SK-N-SH (cell line): ENCODE data around the gene DPF1. TPM values are rescaled to one million over a fixed set of nuclear protein-coding genes. Genes with fewer than 3 reads are reported as not detected.

ENCODE experiments used
- CTCF ChIA-PET: fragments of 300-600, 350-600 bp; formaldehyde crosslinking; extraction: SDS; loops from one replicate; lab custom pipeline; 2021; lab: Yijun Ruan, JAX
- POLR2A ChIA-PET: fragments of 350-600 bp; sonication (Branson Sonifier 250); formaldehyde crosslinking; extraction: SDS; loops from one replicate; lab custom pipeline; 2020; ENCODE audit warnings: antibody characterized with exemption, inconsistent platforms; lab: Yijun Ruan, JAX
- DNase-seq: peaks from one replicate; pipeline ENCODE4 v3.0.0; 2012
- H2AFZ ChIP-seq: fragments of 200-600 bp; sonication (generic); 2 replicates; pipeline ENCODE4 v1.8.1; 2016; ENCODE audit warnings: antibody characterized with exemption, mild to moderate bottlenecking, low read depth
- H3F3A ChIP-seq: fragments of 200-600 bp; sonication (generic); replicated peaks from 2 replicates; pipeline ENCODE3; 2016; ENCODE audit warnings: antibody characterized with exemption, mild to moderate bottlenecking; ENCODE audit not compliant: insufficient read depth
- H3K27ac ChIP-seq, 2 experiments: fragments of 200-500 bp in 1 of 2; fragments of 200-600 bp in 1 of 2; sonication (Bioruptor generic) in 1 of 2; sonication (generic), shearing (Covaris generic) in 1 of 2; 2 replicates each; pipeline versions ENCODE4 v1.5.1 to v1.6.1; 2014 to 2016; ENCODE audit warnings: low read depth in 2 of 2, inconsistent platforms in 1 of 2, low read length in 1 of 2, mild to moderate bottlenecking in 1 of 2, mixed read lengths in 1 of 2
- H3K27me3 ChIP-seq: fragments of 200-600 bp; sonication (generic), shearing (Covaris generic); 2 replicates; pipeline ENCODE4 v1.6.1; 2016; ENCODE audit warnings: mixed run types; ENCODE audit not compliant: insufficient read depth
- H3K36me3 ChIP-seq, 2 experiments: fragments of 200-500 bp in 1 of 2; fragments of 200-600 bp in 1 of 2; sonication (Bioruptor generic) in 1 of 2; sonication (generic) in 1 of 2; replicated peaks in 1 of 2; 2 replicates each; pipeline versions ENCODE3 to v1.5.1; 2014 to 2016; ENCODE audit warnings: low read length in 1 of 2, mild to moderate bottlenecking in 1 of 2; ENCODE audit not compliant: insufficient read depth in 2 of 2, control insufficient read depth in 1 of 2
- H3K4me1 ChIP-seq, 2 experiments: fragments of 200-500 bp in 1 of 2; fragments of 200-600 bp in 1 of 2; sonication (Bioruptor generic) in 1 of 2; sonication (generic), shearing (Covaris generic) in 1 of 2; 2 replicates each; pipeline versions ENCODE4 v1.5.1 to v1.6.1; 2014 to 2016; ENCODE audit warnings: low read depth in 1 of 2, low read length in 1 of 2, mixed run types in 1 of 2; ENCODE audit not compliant: insufficient read depth in 2 of 2, control insufficient read depth in 1 of 2
- H3K4me2 ChIP-seq: fragments of 200-600 bp; sonication (generic), shearing (Covaris generic); 2 replicates; pipeline ENCODE4 v1.6.1; 2017; ENCODE audit warnings: mixed run types
- H3K4me3 ChIP-seq, 2 experiments: fragments of 200-500 bp in 1 of 2; fragments of 200-600 bp in 1 of 2; sonication (Bioruptor generic) in 1 of 2; sonication (generic), shearing (Covaris generic) in 1 of 2; 2 replicates each; pipeline versions ENCODE4 v1.5.1 to v1.8.1; 2014 to 2016; ENCODE audit warnings: low read depth in 2 of 2, inconsistent platforms in 1 of 2, low read length in 1 of 2, mild to moderate bottlenecking in 1 of 2, mixed read lengths in 1 of 2, moderate library complexity in 1 of 2
- H3K79me2 ChIP-seq: fragments of 200-600 bp; sonication (generic); 2 replicates; pipeline ENCODE4 v1.8.1; 2017; ENCODE audit warnings: mild to moderate bottlenecking; ENCODE audit not compliant: insufficient read depth
- H3K9ac ChIP-seq: fragments of 200-600 bp; sonication (generic); 2 replicates; pipeline ENCODE4 v1.6.1; 2017; ENCODE audit warnings: mixed run types
- H3K9me2 ChIP-seq: fragments of 200-600 bp; sonication (generic); 2 replicates; pipeline ENCODE4 v1.6.1; 2017; ENCODE audit warnings: mixed run types
- H3K9me3 ChIP-seq: fragments of 200-600 bp; sonication (generic); 2 replicates; pipeline ENCODE4 v1.6.1; 2017; ENCODE audit warnings: mixed run types, mild to moderate bottlenecking, moderate library complexity
- H4K20me1 ChIP-seq: fragments of 200-600 bp; sonication (generic); 2 replicates; pipeline ENCODE4 v1.6.1; 2017; ENCODE audit warnings: mild to moderate bottlenecking, mixed run types; ENCODE audit not compliant: insufficient read depth
- CHD2 ChIP-seq: fragments of 150-350 bp; IDR thresholded peaks from 2 replicates; pipeline ENCODE4 v1.6.1; 2018; ENCODE audit warnings: low read length; ENCODE audit not compliant: partially characterized antibody
- EP300 ChIP-seq, 2 experiments: IDR thresholded peaks; 2 replicates each; pipeline versions ENCODE4 v1.4.0 to v1.6.1; 2012; ENCODE audit warnings: borderline replicate concordance in 1 of 2, low read depth in 1 of 2, low read length in 1 of 2
- FOXJ3 ChIP-seq: sonication (generic); formaldehyde crosslinking; IDR thresholded peaks from 2 replicates; pipeline ENCODE4 v1.5.1; 2020; ENCODE audit warnings: mild to moderate bottlenecking, missing genetic modification reagents
- GABPA ChIP-seq: IDR thresholded peaks from 2 replicates; pipeline ENCODE4 v1.4.0; 2012; ENCODE audit warnings: low read depth, mild to moderate bottlenecking
- JUND ChIP-seq: IDR thresholded peaks from 2 replicates; pipeline ENCODE4 v1.4.0; 2012
- MEF2A ChIP-seq: IDR thresholded peaks from 2 replicates; pipeline ENCODE4 v1.4.0; 2012; ENCODE audit warnings: low read depth, borderline replicate concordance
- NRF1 ChIP-seq: IDR thresholded peaks from 2 replicates; pipeline ENCODE4 v1.6.1; 2012; ENCODE audit warnings: low read depth, mild to moderate bottlenecking, low read length
- RAD21 ChIP-seq: IDR thresholded peaks from 2 replicates; pipeline ENCODE4 v1.6.1; 2012; ENCODE audit warnings: mild to moderate bottlenecking, low read length
- RFX5 ChIP-seq: IDR thresholded peaks from 2 replicates; pipeline ENCODE4 v1.6.1; 2012; ENCODE audit warnings: mild to moderate bottlenecking, improper control_type of control experiment, low read length
- RXRA ChIP-seq: IDR thresholded peaks from 2 replicates; pipeline ENCODE4 v1.4.0; 2012; ENCODE audit warnings: low read depth, mild to moderate bottlenecking, borderline replicate concordance
- TCF12 ChIP-seq: IDR thresholded peaks from 2 replicates; pipeline ENCODE4 v1.4.0; 2012
- TEAD4 ChIP-seq: IDR thresholded peaks from 2 replicates; pipeline ENCODE4 v1.4.0; 2012; ENCODE audit warnings: mild to moderate bottlenecking, borderline replicate concordance; ENCODE audit not compliant: insufficient read depth
- WGBS: methylation state at CpG from one replicate; pipeline ENCODE4 v1.1.6; 2017; ENCODE audit warnings: low lambda C conversion rate; 5-methylcytosine and 5-hydroxymethylcytosine counted together
- polyA plus RNA-seq, 3 experiments: library from polyadenylated mRNA; depleted of rRNA; stranded (reverse); fragments of >200 nt; gene quantifications; 2 replicates each; pipeline ENCODE4 v1.2.3, GENCODE V29; 2012
- TF ChIP-seq, protein P1 (sequence below): IDR thresholded peaks from 2 replicates; pipeline ENCODE4 v1.6.1; 2012; ENCODE audit warnings: mild to moderate bottlenecking, low read depth, low read length, moderate library complexity
- TF ChIP-seq, protein P2 (sequence below): IDR thresholded peaks from 2 replicates; pipeline ENCODE4; 2012

DPF1 gene
- polyA plus RNA-seq, 1 of the 3 experiments (the other 2 are of a cell fraction) = 4.8 TPM

DNA sequence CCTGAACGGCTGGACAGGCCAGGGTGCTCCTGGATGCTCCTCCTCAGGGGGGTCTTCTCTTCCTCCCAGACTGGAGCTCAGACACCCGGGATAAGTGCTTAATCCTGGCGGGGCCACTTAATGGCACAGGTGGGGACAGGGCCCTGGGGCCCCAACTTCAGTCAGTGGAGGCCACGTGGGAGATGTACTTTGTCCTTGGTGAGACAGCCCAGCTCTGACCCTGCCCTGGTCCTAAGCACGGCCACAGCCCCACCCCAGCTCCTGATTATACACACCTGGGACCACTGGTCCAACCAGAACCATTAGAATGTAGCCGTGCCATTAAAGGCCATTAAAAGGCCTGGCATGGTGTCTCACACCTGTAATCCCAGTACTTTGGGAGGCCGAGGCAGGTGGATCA, 24.4 kb upstream of the DPF1 start (continued):
- TF ChIP-seq, protein P1, sequence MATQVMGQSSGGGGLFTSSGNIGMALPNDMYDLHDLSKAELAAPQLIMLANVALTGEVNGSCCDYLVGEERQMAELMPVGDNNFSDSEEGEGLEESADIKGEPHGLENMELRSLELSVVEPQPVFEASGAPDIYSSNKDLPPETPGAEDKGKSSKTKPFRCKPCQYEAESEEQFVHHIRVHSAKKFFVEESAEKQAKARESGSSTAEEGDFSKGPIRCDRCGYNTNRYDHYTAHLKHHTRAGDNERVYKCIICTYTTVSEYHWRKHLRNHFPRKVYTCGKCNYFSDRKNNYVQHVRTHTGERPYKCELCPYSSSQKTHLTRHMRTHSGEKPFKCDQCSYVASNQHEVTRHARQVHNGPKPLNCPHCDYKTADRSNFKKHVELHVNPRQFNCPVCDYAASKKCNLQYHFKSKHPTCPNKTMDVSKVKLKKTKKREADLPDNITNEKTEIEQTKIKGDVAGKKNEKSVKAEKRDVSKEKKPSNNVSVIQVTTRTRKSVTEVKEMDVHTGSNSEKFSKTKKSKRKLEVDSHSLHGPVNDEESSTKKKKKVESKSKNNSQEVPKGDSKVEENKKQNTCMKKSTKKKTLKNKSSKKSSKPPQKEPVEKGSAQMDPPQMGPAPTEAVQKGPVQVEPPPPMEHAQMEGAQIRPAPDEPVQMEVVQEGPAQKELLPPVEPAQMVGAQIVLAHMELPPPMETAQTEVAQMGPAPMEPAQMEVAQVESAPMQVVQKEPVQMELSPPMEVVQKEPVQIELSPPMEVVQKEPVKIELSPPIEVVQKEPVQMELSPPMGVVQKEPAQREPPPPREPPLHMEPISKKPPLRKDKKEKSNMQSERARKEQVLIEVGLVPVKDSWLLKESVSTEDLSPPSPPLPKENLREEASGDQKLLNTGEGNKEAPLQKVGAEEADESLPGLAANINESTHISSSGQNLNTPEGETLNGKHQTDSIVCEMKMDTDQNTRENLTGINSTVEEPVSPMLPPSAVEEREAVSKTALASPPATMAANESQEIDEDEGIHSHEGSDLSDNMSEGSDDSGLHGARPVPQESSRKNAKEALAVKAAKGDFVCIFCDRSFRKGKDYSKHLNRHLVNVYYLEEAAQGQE = no peak
- TF ChIP-seq, protein P2, sequence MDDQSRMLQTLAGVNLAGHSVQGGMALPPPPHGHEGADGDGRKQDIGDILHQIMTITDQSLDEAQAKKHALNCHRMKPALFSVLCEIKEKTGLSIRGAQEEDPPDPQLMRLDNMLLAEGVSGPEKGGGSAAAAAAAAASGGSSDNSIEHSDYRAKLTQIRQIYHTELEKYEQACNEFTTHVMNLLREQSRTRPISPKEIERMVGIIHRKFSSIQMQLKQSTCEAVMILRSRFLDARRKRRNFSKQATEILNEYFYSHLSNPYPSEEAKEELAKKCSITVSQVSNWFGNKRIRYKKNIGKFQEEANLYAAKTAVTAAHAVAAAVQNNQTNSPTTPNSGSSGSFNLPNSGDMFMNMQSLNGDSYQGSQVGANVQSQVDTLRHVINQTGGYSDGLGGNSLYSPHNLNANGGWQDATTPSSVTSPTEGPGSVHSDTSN = no peak
- TF ChIP-seq TCF12 (no peak), EP300 (IDR thresholded peaks at IDR 0.05; ENCODE audit: borderline replicate concordance in 1 of 2, low read depth in 1 of 2, low read length in 1 of 2) (no peak), JUND (no peak), TEAD4 (no peak), GABPA (no peak), CHD2 (no peak), FOXJ3 (CRISPR knock-in tag) (no peak), RAD21 (no peak), MEF2A (no peak)

DNA sequence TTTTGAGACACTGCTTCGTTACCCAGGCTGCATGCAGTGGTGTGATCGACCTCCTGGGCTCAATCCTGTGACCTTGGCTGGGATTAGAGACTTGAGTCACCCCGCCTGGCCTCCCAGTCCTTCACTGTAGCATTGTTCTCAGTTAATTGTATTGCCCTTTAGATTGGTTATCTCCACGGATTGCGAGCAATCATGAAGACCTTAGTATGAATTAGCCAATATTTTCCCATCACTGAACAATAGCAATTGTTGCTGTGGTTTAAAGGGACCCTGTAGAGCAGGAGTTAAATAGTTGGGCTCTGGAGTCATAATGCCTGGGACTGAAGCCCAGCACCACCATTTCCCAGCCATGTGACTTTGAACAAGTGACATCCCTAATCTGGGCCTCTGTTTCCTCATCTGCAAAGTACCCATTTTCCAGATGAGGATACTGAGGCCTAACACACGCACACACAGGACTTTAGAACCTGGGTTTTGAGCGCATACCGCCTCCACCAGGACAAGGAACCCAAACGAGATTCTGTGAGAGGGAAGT, 23.8 kb upstream of the DPF1 start:
- ChIA-PET POLR2A (no interaction called here), CTCF (interaction anchor here (1.0 to 7.2 kb wide), 3 partner anchors 13 to 349 kb away, joined by 3 to 76 read pairs (median 4); partner anchors contain the start of gene CATSPERG)
- Histone ChIP-seq H3K79me2 (no peaks in the 10 kb centered on the region), H4K20me1 (no peaks in the 10 kb centered on the region), H3K4me1 (peaks cover 0 to 11% of the 10 kb centered on the region in 2 experiments; a peak in 2 of 4 replicates), H2AFZ (no peak overlapping the region), H3K4me2 (no peak overlapping the region), H3K36me3 (no peaks in the 10 kb centered on the region), H3K27me3 (no peaks in the 10 kb centered on the region), H3K9me2 (no peaks in the 10 kb centered on the region), H3F3A (no peaks in the 10 kb centered on the region), H3K4me3 (no peak overlapping the region), H3K27ac (no peak overlapping the region), H3K9me3 (no peaks in the 10 kb centered on the region), H3K9ac (no peak overlapping the region)
- no peak for DNase-seq
- WGBS = 77% methylated on average over 9 of the region's 9 CpGs
- TF ChIP-seq RFX5 (no peak), RXRA (no peak), NRF1 (no peak)
